GM12801 (cell line): ENCODE results near the gene DGKH.

ENCODE experiments used
- TF ChIP-seq, protein P1 (sequence below): IDR thresholded peaks from one replicate; pipeline ENCODE4 v1.5.1; 2011; ENCODE audit warnings: control low read depth; ENCODE audit not compliant: insufficient read length; ENCODE audit errors: extremely low read depth

DGKH gene

GRCh38 chr13:42274386-42275097 lies 226.1 kb downstream of the DGKH start:
- TF ChIP-seq, protein P1, sequence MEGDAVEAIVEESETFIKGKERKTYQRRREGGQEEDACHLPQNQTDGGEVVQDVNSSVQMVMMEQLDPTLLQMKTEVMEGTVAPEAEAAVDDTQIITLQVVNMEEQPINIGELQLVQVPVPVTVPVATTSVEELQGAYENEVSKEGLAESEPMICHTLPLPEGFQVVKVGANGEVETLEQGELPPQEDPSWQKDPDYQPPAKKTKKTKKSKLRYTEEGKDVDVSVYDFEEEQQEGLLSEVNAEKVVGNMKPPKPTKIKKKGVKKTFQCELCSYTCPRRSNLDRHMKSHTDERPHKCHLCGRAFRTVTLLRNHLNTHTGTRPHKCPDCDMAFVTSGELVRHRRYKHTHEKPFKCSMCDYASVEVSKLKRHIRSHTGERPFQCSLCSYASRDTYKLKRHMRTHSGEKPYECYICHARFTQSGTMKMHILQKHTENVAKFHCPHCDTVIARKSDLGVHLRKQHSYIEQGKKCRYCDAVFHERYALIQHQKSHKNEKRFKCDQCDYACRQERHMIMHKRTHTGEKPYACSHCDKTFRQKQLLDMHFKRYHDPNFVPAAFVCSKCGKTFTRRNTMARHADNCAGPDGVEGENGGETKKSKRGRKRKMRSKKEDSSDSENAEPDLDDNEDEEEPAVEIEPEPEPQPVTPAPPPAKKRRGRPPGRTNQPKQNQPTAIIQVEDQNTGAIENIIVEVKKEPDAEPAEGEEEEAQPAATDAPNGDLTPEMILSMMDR, result no peak

GRCh38 chr13:42275098-42275471 lies 226.6 kb downstream of the DGKH start:
- TF ChIP-seq, protein P1, result no peak

- TF ChIP-seq, protein P1, result no peak
These were observed 227.1 kb downstream of the DGKH start for GRCh38 chr13:42275506-42275905.

GRCh38 chr13:42276683-42277082 lies 228.2 kb downstream of the DGKH start:
- TF ChIP-seq, protein P1, result no peak

DNA sequence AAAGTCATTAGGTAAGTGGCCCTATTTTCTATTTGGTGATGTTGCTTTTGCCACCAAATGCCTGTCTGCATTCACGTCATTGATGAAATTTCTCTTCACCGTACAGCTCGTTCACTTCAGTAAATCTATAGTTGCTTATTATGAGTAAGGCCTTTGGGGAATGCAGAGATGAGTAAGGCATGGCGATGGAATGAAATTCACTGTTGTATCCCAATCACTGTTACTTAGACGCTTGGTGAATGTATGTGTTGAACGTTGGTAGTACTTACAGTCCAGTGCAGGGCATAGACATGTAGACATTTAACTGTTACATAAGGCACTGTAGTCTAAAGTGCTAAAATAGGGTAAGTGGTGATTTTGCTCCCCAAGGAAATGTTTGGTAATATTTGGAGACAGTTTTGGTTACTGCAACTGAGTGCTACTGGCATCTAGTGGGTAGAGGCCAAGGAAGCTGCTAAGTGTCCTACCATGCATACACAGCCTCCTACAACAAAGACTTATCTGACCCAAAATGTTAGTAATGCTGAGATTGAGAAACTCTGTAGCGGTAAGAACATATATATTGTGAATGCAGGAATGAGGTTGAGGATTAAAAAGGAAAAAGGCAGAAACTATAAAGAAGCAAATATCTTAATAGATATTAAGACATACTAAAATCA lies 229.3 kb downstream of the DGKH start:
- TF ChIP-seq, protein P1, result no peak

DNA sequence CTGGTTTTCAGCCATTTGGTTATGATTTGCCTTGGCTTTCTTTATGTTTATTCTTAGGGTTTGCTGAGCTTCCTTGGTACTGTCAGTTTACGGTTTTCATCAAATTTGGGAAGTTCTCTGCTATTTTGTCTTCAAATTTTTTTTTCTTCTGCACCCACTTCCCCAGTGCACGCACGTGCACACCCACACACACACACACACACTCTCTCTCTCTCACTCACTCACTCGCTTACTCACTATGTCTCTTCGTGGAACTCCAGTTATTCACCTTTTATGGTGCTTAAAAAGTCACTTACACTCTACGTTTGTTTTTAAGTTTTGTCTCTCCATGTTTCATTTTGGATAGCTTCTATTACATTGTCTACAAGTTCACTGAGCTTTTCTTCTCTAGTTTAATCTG lies 230.6 kb downstream of the DGKH start:
- TF ChIP-seq, protein P1, result no peak

DNA sequence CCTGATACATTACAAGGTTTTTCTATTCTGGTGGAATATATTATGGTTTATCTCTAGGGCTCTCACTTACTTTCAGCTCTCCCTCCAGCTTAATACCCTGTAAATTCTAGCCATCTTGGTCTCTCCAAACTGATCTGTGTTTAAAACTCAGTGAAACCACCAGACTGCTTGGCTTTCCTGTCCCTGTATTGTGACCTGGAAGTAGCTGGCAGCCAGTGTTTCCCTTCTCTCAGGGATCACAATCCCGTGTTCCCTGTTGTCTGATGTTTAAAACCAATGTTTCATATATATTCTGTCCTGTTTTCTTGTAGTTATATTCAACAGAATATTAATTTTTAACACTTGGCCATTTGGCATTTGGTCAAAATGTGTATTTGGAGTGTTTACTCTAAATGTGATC lies 231.5 kb downstream of the DGKH start:
- TF ChIP-seq, protein P1, result no peak
